GM18499 (cell line): ENCODE results near the gene KCTD10.

Experiments
- ATAC-seq: cut with Tn5 transposase; IDR thresholded peaks from one replicate; pipeline ENCODE4 v1.9.1; 2021; ENCODE audit warnings: moderate number of reproducible peaks; ENCODE audit not compliant: insufficient read depth, unreplicated experiment

Gene KCTD10, protein sequence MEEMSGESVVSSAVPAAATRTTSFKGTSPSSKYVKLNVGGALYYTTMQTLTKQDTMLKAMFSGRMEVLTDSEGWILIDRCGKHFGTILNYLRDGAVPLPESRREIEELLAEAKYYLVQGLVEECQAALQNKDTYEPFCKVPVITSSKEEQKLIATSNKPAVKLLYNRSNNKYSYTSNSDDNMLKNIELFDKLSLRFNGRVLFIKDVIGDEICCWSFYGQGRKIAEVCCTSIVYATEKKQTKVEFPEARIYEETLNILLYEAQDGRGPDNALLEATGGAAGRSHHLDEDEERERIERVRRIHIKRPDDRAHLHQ

GRCh38 chr12:109477185-109477962 is at the start of gene KCTD10, which contains the start of gene UBE3B:
Gene KCTD10, minus strand, starts transcription at chr12:109477300. Its CDS starts 38 bp downstream, at chr12:109477262.
Gene UBE3B, plus strand, starts transcription at chr12:109477634. Its CDS starts 5,918 bp downstream, at chr12:109483552.
- no peak for ATAC-seq

DNA sequence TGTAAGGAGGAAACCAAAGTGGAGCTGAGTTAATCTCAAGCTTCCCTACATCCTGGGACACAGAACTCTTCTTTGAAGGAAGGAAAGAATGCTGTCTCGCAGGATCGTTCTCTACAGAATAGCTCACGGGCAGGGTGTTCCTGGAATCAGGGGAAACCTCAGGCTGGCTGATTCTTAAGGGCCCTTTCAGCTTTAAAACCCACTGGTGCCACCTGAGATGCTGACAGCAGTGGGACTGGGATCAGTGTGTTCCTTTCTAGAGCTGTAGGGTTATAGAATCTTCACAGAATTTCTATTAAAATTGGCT is 48.1 kb upstream of the KCTD10 start:
- ATAC-seq: no peak

DNA sequence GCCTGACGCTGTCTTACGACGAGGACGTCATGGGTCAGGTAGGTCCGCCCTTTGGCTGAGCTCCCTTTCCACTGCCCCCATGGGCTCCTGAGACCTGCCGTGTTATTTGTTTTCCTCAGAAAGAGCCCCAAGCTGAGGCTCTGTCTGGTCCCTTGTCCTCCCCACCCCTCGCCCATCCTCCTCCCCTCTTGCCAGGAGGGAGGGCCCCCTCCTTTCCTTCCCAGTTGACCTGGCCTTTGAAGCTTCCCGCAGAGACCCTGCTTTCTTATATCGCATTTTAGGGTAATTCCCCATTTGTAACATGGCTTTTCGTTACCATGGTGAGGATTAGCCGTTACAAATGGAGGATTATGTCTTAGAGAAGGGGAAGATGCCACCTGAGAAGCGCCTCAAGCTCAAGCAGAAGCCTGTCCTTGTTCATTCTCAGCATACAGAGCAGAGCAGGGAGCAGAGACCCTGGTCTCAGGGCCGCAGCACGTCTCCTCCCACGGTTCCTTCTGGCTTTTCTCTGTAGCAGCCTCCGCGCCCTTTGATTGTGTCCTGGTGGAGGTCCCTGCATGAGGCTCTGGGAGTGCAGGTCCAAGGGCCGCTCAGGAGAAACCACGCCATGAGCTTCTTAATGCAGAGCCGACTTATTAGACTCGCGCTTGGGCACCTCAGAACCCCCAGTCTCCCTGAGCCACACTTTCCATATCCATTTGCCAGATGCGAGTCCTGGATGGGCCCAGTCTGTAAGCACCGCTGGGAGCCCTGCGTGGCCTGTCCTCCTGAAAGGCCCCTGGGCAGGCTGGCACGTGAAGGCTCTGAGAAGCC is 47.6 kb upstream of the KCTD10 start:
- no peak for ATAC-seq

GRCh38 chr12:109523504-109523903 is 46.4 kb upstream of the KCTD10 start:
- no peak for ATAC-seq

DNA sequence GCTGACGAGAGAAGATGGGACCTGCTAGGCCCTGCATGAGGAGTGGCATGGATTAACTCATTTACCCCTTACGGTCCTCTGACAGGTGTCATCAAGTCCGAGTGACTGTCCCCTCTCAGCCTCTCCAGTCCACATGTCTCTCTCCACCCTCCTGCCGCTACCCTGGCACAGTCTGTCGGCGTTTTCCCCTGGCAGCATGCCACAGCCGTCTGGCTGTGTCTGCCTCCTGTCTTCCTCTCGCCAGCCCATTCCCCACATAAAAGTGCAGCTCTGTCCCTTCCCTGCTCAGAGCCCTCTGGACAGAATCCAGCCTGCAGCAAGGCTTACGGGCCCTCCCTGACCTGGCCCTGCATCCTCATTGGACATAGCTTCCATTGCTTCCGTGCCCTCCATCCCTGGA is 46.0 kb upstream of the KCTD10 start:
- no peak for ATAC-seq

GRCh38 chr12:109521831-109522230 is 44.7 kb upstream of the KCTD10 start:
- ATAC-seq: no peak

- no peak for ATAC-seq
These were observed 42.7 kb upstream of the KCTD10 start for GRCh38 chr12:109519787-109520186.

DNA sequence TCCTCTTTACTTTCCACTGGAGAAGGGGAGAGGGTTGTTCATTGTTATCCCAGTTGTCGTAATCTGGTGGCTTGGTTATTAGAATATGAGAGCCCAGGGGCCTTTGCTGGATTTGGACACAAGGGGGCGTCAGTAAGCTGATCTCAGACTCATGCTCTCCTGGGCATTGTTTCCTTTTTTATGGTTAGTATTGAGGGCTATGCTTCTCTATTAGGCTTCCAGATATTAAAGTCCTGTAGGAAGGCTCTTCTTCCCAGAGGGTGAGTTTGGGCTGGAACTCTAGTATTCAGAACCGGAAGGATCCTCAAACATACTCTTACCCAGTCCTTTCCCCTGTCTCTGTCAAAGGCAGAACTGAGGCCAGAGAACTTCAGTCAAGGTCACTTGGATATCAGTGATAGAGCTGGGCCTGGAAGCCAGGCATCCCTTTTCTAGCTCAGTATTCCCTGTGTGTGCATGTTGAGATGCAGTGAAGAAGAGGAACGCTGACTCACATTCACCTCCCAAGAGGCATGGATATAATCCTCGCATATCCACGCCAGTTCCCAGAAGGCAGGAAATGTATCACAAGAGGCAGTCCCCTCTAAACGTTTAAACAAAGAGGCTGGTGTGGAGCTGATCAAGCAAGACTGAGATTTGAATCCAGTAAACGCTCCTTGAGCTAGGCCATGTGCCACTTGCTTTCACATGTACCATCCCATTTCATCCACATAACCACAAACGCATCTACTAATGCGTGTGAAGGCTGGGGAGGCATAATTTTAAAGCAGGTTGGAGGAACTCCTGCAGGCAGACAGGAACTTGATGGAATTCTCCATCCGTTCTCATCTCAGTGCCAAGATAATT is 41.9 kb upstream of the KCTD10 start:
- ATAC-seq: no peak

DNA sequence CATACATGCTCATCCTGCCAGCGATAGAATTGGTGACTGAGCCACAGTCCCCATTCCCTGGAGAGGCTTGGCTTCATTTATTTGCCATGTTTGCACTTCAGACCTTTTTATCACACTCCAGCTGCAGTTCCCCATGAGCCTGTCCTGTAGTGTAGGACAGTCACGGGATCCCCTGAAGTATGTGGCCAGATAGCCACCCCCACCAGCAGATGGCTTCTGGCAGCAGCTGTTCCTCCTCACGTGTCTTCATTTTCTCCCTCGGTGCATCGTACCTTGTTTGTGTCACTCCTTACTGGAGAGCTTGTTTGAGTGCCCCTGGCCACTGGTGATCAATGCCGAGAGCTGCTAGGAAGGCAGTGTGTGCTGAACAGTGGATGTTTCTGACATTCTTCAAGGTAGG is 40.5 kb upstream of the KCTD10 start:
- ATAC-seq: no peak

DNA sequence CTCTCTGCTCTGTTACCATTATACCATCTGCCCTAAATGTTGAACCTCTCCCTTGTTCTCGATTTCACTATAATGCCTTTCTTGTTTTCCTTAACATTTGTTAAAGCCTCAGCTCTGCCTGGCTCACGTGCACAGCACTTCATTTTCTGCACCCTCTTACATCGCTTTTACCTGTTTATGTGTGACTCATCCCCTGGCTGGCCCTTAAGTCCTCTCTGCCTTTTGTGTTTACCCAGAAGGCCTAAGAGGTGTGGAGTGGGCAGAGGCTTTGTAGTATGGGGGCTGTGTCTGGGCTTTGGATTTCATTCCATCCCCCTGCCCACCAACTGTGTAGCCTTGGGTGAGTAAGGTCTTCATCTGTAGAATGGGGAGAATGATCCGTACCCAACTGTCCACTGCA is 36.9 kb upstream of the KCTD10 start:
- no peak for ATAC-seq

GRCh38 chr12:109513051-109513450 is 36.0 kb upstream of the KCTD10 start:
- no peak for ATAC-seq

- ATAC-seq: no peak
These were observed 35.5 kb upstream of the KCTD10 start for GRCh38 chr12:109512608-109513007.

DNA sequence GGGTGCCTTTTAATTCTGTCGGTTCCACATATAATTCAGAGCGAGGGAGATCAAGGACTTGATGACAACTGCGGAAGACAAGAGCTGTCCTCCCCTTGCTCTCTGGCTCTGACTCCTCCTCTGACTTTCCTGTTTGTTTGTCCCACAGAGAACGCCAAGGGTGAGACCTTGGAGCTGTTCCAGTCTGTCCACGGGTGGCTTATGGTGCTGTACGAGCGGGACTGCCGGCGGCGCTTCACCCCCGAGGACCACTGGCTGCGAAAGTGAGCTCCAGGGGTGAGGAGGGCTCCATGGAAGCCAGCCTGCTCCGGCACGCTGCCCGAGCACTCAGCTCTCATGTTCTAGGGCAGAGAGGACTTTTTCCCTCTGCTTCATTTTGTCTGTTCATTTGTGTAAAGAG is 33.1 kb upstream of the KCTD10 start:
- ATAC-seq: no peak

DNA sequence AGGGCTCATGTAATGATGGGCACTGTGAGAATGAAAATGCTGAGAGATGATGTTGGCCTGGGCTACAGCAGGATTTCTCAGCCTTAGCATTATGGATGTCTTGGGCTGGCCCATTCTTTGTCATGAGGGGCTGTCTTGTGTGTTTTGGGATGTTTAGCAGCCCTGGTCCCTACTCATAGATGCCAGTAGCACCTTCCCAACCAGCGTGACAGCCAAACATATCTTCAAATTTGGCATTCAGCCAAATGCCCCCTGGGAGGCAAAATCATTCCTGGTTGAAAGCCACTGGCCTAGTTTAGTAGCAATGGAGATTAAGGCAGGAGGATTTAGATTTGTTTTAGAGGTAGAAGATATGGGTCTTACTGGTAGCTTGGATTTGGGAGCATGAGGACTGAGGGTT is 27.0 kb upstream of the KCTD10 start:
- ATAC-seq: no peak

GRCh38 chr12:109503611-109504010 is 26.5 kb upstream of the KCTD10 start:
- no peak for ATAC-seq

GRCh38 chr12:109502332-109502731 is 25.2 kb upstream of the KCTD10 start:
- no peak for ATAC-seq

DNA sequence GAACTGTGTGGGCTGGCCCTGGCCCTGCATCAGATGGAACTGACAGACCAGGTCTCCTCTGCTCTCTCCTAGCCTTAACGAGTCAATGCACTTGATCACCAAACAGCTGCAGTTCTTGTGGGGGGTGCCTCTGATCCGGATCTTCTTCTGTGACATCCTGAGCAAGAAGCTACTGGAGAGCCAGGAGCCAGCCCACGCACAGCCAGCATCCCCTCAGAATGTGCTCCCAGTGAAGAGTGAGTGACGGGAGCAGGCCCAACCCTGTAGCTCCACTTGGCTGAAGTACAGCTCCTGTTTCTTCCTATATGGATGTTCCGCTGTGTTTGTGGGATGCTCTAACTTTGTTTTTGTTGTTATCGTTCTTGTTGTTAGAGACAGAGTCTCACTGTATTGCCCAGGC is 24.2 kb upstream of the KCTD10 start:
- ATAC-seq: no peak

GRCh38 chr12:109500406-109501185 is 23.5 kb upstream of the KCTD10 start:
- no peak for ATAC-seq

GRCh38 chr12:109497675-109498074 is 20.6 kb upstream of the KCTD10 start:
- no peak for ATAC-seq
